ENCODE measurements around the gene LRG1. TPM values are rescaled to one million over a fixed set of nuclear protein-coding genes. Genes with fewer than 3 reads are reported as not detected.

Gene LRG1
- total and polyA plus RNA-seq, 2 of the 13 experiments (the other 11 are each of a cell fraction or from before 2014, with no cell fraction given): 12.0 to 39.3 TPM

DNA sequence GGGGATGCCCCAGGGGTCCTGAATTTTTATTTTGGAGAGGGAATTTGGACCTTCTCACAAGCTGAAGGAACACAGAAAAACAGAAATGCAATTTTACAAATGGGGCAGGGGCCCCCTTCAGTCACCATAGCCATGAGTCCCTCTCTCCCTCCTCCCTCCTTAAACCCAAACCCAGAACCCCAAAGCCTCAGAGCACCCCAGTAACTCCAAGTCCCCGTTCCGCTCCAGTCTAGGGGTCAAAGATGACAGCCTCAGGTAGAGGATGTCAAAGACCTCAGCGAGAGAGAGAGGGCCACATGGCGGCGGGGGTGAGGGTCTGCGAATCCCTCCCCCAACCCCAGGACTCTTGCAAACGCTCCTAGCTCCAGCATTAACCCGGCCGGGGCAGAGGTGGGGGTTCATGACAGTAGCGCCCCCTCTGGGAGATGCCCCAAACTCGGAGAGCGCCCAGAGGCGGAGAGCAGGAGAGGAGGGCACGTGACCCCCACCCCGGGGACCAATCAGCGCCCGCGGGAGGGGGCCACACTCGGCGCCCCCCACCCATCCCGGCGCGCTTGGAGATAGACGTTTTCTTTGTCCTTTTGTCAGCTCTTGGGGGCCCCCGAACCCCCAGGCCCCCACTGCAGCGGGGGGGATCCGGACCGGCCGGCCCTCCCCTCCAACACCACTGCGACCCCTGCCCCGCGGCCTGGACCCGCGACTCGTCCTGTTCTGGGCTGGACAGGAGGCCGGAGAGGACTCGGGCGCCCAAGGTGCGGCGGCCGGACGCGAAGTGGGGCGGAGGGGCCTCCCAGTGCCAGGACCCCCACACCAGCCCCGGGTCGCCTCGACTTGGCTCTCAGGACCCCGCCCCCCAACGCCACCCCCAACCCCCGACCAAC, 40.4 kb upstream of the LRG1 start (continued):
- TF ChIP-seq, protein P1, sequence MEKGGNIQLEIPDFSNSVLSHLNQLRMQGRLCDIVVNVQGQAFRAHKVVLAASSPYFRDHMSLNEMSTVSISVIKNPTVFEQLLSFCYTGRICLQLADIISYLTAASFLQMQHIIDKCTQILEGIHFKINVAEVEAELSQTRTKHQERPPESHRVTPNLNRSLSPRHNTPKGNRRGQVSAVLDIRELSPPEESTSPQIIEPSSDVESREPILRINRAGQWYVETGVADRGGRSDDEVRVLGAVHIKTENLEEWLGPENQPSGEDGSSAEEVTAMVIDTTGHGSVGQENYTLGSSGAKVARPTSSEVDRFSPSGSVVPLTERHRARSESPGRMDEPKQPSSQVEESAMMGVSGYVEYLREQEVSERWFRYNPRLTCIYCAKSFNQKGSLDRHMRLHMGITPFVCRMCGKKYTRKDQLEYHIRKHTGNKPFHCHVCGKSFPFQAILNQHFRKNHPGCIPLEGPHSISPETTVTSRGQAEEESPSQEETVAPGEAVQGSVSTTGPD (CRISPR knock-in tag; IDR thresholded peaks at IDR 0.05): no peak
- TF ChIP-seq ZKSCAN1 (IDR thresholded peaks at IDR 0.05; ENCODE audit: low read length): no peak
- TF ChIP-seq RFXANK (CRISPR knock-in tag; IDR thresholded peaks at IDR 0.05): no peak
- TF ChIP-seq, protein P2, sequence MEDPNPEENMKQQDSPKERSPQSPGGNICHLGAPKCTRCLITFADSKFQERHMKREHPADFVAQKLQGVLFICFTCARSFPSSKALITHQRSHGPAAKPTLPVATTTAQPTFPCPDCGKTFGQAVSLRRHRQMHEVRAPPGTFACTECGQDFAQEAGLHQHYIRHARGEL (CRISPR knock-in tag; IDR thresholded peaks at IDR 0.05): no peak
- no peak for TF ChIP-seq ZNF225 (CRISPR knock-in tag; IDR thresholded peaks at IDR 0.05)
- TF ChIP-seq ARHGAP35 (CRISPR knock-in tag; IDR thresholded peaks at IDR 0.05; ENCODE audit: borderline replicate concordance): no peak
- TF ChIP-seq PCBP1 (IDR thresholded peaks at IDR 0.05; ENCODE audit: borderline replicate concordance, low read depth, low read length): no peak
- TF ChIP-seq JDP2 (CRISPR knock-in tag; IDR thresholded peaks at IDR 0.05; ENCODE audit: borderline replicate concordance): no peak
- TF ChIP-seq, protein P3, sequence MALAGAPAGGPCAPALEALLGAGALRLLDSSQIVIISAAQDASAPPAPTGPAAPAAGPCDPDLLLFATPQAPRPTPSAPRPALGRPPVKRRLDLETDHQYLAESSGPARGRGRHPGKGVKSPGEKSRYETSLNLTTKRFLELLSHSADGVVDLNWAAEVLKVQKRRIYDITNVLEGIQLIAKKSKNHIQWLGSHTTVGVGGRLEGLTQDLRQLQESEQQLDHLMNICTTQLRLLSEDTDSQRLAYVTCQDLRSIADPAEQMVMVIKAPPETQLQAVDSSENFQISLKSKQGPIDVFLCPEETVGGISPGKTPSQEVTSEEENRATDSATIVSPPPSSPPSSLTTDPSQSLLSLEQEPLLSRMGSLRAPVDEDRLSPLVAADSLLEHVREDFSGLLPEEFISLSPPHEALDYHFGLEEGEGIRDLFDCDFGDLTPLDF (CRISPR knock-in tag; IDR thresholded peaks at IDR 0.05): no peak
- TF ChIP-seq ZNF644 (CRISPR knock-in tag; IDR thresholded peaks at IDR 0.05; ENCODE audit: low read depth): no peak
- peak; percentile 98 for TF ChIP-seq SRSF1 (optimal IDR thresholded peaks at IDR 0.05; ENCODE audit: low read depth, low read length)
- TF ChIP-seq ZFX (CRISPR knock-in tag; IDR thresholded peaks at IDR 0.05; ENCODE audit: low read depth): peak; percentile 68; the same call in 1 of the 2 replicates
- no peak for TF ChIP-seq GZF1 (CRISPR knock-in tag; IDR thresholded peaks at IDR 0.05)
- TF ChIP-seq, protein P4, sequence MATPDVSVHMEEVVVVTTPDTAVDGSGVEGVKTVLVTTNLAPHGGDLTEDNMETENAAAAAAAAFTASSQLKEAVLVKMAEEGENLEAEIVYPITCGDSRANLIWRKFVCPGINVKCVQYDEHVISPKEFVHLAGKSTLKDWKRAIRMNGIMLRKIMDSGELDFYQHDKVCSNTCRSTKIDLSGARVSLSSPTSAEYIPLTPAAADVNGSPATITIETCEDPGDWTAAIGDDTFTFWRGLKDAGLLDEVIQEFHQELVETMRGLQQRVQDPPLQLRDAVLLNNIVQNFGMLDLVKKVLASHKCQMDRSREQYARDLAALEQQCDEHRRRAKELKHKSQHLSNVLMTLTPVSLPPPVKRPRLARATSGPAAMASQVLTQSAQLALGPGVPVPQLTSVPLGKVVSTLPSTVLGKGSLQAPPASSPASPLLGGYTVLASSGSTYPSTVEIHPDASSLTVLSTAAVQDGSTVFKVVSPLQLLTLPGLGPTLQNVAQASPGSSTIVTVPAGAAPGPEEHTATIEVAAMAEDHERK (CRISPR knock-in tag; IDR thresholded peaks at IDR 0.05; ENCODE audit: low read depth): no peak
- no peak for TF ChIP-seq ZNF17 (CRISPR knock-in tag; IDR thresholded peaks at IDR 0.05)
- TF ChIP-seq, protein P5, sequence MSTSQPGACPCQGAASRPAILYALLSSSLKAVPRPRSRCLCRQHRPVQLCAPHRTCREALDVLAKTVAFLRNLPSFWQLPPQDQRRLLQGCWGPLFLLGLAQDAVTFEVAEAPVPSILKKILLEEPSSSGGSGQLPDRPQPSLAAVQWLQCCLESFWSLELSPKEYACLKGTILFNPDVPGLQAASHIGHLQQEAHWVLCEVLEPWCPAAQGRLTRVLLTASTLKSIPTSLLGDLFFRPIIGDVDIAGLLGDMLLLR (CRISPR knock-in tag; IDR thresholded peaks at IDR 0.05): no peak
- peak; percentile 33; the same call in 1 of the 2 replicates for TF ChIP-seq ZNF605 (CRISPR knock-in tag; IDR thresholded peaks at IDR 0.05)
- peak; percentile 61; the same call in 1 of the 2 replicates for TF ChIP-seq ZMYM3 (CRISPR knock-in tag; IDR thresholded peaks at IDR 0.05)
- TF ChIP-seq ZNF274 (CRISPR knock-in tag; IDR thresholded peaks at IDR 0.05): 0 out of 2 replicates have a peak, but pooled peaks have one; percentile 42
- peak; percentile 59 for TF ChIP-seq AGO2 (optimal IDR thresholded peaks at IDR 0.05; ENCODE audit: low read depth, low read length)
- no peak for TF ChIP-seq JUNB (CRISPR knock-in tag; IDR thresholded peaks at IDR 0.05; ENCODE audit: borderline replicate concordance)
- TF ChIP-seq ZNF337 (CRISPR knock-in tag; IDR thresholded peaks at IDR 0.05; ENCODE audit: borderline replicate concordance, low read depth): no peak
- TF ChIP-seq ELF1 (CRISPR knock-in tag; IDR thresholded peaks at IDR 0.05): no peak
- no peak for TF ChIP-seq HNF4G (IDR thresholded peaks at IDR 0.05; ENCODE audit: borderline replicate concordance, low read depth, low read length)
- no peak for TF ChIP-seq HNF4G (CRISPR knock-in tag; IDR thresholded peaks at IDR 0.05; ENCODE audit: borderline replicate concordance, low read depth)
